Effector memory CD4-positive, alpha-beta T cell (primary cell): Measurements from ENCODE around the gene UVRAG.

Experiments used
- DNase-seq, 3 donors: peaks; one replicate each; pipeline ENCODE4 v3.0.0-alpha.2; 2020
- H3K27ac ChIP-seq: 2 replicates; pipeline ENCODE4 v1.7.0; 2013; ENCODE audit warnings: mild to moderate bottlenecking, low read length, moderate library complexity; ENCODE audit not compliant: insufficient read depth, poor library complexity, severe bottlenecking
- H3K27me3 ChIP-seq: replicated peaks from 2 replicates; pipeline ENCODE4 v1.7.0; 2013; ENCODE audit warnings: mild to moderate bottlenecking, low read length; ENCODE audit not compliant: insufficient read depth, control insufficient read depth, poor library complexity, severe bottlenecking
- H3K36me3 ChIP-seq: 2 replicates; pipeline ENCODE4 v1.7.0; 2013; ENCODE audit warnings: mild to moderate bottlenecking, low read length, moderate library complexity; ENCODE audit not compliant: control insufficient read depth, insufficient read depth
- H3K4me1 ChIP-seq: 2 replicates; pipeline ENCODE4 v1.7.0; 2013; ENCODE audit warnings: low read length, mild to moderate bottlenecking; ENCODE audit not compliant: control insufficient read depth, insufficient read depth, poor library complexity, severe bottlenecking
- H3K4me3 ChIP-seq: 2 replicates; pipeline ENCODE4 v1.7.0; 2013; ENCODE audit warnings: low read length, low read depth, mild to moderate bottlenecking; ENCODE audit not compliant: insufficient read depth, poor library complexity, severe bottlenecking
- H3K9me3 ChIP-seq: 2 replicates; pipeline ENCODE4 v1.7.0; 2013; ENCODE audit warnings: mild to moderate bottlenecking, low read length, moderate library complexity; ENCODE audit not compliant: control insufficient read depth

Gene UVRAG

DNA sequence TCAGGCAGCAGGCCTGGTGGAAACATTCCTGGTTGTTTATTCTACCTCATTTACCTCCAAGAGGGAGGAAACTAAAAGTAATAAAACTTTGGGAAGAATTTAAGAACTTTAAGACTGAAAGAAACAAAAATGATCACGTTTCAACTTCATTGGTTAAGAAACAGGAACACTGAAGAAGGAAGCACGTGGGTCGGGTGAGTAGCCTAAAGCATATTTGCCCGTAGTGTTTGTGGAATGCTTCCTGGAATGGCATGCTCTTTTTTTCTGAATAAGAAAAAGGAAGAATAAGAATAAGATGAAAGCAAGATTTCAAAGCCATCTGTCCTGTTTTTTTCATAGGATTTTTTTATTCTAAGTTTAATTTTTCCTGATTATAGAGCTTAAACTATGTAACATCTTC, 308.2 kb downstream of the UVRAG start:
- no peaks in the 10 kb centered on the region for H3K27me3 ChIP-seq
- DNase-seq = no peak
- no peaks in the 10 kb centered on the region for H3K9me3 ChIP-seq
- no peaks in the 10 kb centered on the region for H3K36me3 ChIP-seq
- no peaks in the 10 kb centered on the region for H3K4me1 ChIP-seq
- H3K27ac ChIP-seq = no peak overlapping the region
- no peak overlapping the region for H3K4me3 ChIP-seq

DNA sequence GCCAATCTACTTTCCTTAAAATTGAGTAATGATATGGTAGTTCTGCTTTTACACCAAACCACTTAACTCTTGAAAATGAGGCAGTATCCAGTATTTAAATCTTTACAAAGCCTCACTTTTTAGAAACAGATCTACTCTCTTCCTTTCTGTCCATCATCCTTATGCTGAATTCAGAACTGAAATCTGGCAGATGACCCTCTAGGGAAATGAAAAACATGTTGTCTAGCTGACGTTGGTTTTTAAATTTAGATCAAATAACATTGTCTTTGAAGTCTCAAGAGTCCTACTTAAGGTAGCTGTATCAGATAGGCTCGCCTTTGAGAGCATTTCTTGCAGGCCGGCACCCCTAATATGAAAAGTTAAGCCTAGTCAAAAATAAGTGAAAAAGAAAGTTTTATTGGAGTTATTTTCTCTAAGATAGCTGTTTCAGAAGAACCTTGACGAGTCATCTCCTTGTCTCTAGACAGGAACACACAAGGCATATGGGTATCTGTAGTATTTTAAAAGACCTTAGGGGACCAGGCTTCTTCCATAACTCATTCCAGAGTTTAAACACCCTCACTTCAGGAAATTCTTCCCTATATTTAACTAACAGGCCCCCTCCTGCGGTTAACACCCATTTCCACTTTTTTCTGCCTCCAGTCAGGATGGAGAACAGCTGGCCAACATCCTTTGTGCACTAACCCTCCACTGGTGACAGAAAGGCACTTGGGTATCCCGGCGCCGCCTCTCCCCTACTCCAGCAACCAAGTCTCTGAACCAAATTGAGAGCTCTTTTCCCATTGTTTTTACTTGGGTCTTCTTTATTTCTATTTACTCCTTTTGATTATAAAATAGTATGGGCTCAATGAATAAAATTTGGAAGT, 310.1 kb downstream of the UVRAG start:
- Histone ChIP-seq H3K4me1 (no peaks in the 10 kb centered on the region), H3K27me3 (no peaks in the 10 kb centered on the region), H3K4me3 (no peak overlapping the region), H3K9me3 (no peaks in the 10 kb centered on the region), H3K27ac (no peak overlapping the region), H3K36me3 (no peaks in the 10 kb centered on the region)
- no peak for DNase-seq

DNA sequence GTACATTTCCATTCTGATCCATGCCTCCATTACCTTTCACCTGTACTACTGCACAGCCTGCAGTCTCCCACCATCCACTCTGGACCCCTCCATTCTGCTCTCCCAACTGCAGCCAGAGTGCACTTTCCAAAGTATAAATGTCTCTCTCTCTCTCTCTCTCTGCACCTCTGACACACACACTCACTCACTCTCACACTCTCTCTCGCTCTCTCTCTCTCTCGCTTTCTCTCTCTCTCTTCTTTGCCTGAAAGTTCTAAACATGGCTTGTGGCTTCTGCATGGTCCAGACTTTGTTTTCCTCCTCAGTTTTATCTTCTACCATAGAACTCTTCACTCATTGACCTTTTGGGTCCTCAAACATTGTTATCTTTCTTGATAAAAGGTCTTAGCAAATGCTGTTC, 314.7 kb downstream of the UVRAG start:
- Histone ChIP-seq H3K4me1 (no peaks in the 10 kb centered on the region), H3K36me3 (no peaks in the 10 kb centered on the region), H3K27ac (no peak overlapping the region), H3K4me3 (no peak overlapping the region), H3K9me3 (no peaks in the 10 kb centered on the region), H3K27me3 (no peaks in the 10 kb centered on the region)
- no peak for DNase-seq

DNA sequence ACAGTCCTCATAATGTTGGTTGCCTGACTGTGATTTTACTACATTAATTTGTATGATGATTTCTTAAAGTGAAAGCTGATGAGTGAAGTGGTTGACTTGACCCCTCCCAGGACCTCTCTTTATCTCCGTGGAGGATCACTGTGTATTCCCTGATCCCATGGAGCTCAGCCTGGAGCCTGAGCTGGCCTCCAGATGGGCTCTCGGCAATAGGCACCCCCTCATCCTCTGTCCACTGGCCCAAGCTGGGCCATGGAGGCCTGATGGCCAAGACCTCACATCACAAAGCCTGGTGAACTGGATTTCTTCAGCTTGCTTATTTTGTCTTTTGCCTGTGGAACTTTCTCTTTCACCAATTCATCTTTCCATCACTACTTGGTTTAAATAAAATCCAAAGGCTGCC, 316.1 kb downstream of the UVRAG start:
- no peak for DNase-seq
- H3K4me3 ChIP-seq = no peak overlapping the region
- H3K27ac ChIP-seq = no peak overlapping the region
- H3K4me1 ChIP-seq = no peaks in the 10 kb centered on the region
- H3K27me3 ChIP-seq = no peaks in the 10 kb centered on the region
- H3K9me3 ChIP-seq = no peaks in the 10 kb centered on the region
- no peaks in the 10 kb centered on the region for H3K36me3 ChIP-seq

DNA sequence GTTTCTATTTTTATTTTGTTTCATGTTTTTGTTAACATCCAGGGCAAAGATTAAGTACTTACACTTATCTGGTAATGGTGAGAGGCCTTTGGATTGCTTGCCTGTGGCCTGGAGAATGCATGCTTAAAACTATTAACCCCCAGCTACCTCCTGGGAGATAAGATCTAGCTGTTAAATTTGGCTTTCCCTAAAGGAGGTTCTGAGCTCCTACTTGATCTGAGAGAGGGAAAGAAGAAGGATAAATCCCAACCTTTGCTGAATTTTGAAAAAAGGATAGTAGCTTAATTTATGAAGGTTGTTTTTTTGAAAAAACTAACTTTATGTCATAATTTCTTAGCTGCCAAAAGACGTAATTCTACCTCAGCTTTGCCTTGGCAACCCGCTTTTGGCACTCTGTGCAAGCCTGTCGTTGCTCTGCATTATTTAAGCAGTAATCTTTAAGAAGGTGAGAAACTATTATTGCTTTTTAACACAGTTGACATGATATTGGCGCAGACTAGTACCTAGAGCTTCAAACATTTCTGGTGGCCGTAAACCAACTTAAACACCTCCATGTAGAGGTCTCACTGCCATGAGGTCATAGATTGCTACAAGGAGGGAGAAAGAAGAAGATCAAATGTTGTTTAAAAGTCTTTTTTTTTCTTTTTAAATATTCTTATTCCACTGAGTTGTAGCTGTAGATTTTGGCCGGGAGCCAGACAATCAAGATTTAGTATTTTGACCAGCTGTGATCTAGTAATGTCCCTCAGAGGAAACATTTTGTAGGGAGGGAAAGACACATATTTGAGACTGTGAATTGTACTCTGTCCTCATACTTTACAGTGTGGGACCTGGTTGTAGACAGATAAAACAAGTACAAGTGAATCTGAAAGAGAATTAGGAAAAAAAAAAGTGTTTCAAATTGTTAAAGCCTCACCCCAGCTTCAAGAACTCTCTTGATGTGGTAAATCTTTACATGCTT, 316.9 kb downstream of the UVRAG start:
- no peaks in the 10 kb centered on the region for H3K4me1 ChIP-seq
- H3K9me3 ChIP-seq = no peaks in the 10 kb centered on the region
- no peaks in the 10 kb centered on the region for H3K27me3 ChIP-seq
- no peak for DNase-seq
- H3K27ac ChIP-seq = no peak overlapping the region
- no peaks in the 10 kb centered on the region for H3K36me3 ChIP-seq
- H3K4me3 ChIP-seq = no peak overlapping the region

DNA sequence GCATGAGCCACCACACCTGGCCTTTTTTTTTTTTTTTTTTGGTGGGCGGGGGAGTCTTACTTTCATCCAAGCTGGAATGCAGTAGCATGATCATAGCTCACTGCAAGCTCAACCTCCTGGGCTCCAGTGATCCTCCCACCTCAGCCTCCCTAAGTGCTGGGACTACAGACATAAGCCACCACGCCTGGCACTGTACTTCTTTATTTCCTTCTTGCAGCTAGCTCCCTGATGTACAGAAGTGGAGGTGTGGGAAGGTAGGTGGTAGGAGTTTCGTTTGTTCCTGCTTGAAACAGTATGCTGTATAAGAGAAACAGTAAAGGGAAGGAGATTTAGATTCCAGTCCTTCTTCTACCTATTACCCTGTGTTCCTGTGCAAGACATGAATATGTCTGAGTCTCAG, 319.2 kb downstream of the UVRAG start:
- no peak for DNase-seq
- Histone ChIP-seq H3K4me1 (no peaks in the 10 kb centered on the region), H3K27me3 (no peaks in the 10 kb centered on the region), H3K36me3 (no peaks in the 10 kb centered on the region), H3K4me3 (no peak overlapping the region), H3K27ac (no peak overlapping the region), H3K9me3 (no peaks in the 10 kb centered on the region)

DNA sequence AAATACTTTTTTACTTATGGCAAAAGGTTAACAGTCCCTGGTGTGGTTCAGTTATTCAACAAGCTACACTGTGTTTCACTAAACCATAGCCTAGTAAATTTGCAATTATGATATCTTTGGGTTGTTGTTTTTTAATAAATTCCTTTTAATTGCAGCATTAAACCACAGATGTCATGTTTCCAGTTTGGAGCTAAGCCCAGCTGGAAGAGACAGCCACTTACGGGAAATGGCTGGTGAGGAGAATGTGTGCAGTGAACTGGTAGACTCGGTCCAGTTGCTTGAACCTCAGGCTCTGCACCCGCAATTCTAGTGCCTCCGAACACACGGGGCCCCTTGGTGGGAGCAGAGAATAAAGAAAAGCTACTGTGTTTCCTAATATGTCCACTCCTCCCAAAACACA, 320.5 kb downstream of the UVRAG start:
- DNase-seq = no peak
- H3K4me3 ChIP-seq = no peak overlapping the region
- H3K27ac ChIP-seq = no peak overlapping the region
- no peaks in the 10 kb centered on the region for H3K9me3 ChIP-seq
- H3K36me3 ChIP-seq = no peaks in the 10 kb centered on the region
- no peaks in the 10 kb centered on the region for H3K4me1 ChIP-seq
- no peaks in the 10 kb centered on the region for H3K27me3 ChIP-seq

DNA sequence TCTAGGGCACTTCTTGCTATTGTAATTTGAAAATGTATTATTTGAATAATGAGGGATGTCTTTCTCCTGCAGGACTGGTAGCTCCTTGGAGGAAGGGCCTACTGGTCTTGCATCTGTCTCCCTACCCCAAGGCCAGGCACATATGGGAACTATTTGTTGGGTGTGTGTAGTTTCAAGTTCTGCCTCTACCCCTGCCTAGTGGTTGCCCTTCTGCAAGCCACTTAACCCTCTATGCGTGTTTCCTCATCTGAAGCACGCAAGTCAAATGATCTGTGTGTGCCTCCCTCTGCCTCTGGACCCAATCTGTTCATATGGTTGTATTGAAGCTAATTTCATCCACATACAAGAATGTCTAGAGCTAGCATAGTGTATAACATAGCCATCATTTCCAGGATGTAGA, 324.3 kb downstream of the UVRAG start:
- H3K9me3 ChIP-seq = no peaks in the 10 kb centered on the region
- no peak overlapping the region for H3K27ac ChIP-seq
- DNase-seq = no peak
- H3K4me1 ChIP-seq = no peaks in the 10 kb centered on the region
- peaks cover 11% of the 10 kb centered on the region for H3K36me3 ChIP-seq
- H3K4me3 ChIP-seq = no peak overlapping the region
- no peaks in the 10 kb centered on the region for H3K27me3 ChIP-seq

DNA sequence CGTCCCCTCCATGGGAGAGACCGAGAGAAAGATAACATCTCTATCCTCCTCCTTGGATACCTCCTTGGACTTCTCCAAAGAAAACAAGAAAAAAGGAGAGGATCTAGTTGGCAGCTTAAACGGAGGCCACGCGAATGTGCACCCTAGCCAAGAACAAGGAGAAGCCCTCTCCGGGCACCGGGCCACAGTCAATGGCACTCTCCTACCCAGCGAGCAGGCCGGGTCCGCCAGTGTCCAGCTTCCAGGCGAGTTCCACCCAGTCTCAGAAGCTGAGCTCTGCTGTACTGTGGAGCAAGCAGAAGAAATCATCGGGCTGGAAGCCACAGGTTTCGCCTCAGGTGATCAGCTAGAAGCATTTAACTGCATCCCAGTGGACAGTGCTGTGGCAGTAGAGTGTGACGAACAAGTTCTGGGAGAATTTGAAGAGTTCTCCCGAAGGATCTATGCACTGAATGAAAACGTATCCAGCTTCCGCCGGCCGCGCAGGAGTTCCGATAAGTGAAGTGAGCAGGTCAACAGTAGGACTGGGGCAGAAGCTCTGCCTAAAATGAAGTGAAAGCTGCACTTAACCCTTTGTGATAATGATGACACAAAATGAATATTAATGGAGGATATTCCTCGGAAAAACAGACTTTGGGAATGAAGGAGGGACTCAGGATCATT, 326.0 kb downstream of the UVRAG start:
- Histone ChIP-seq H3K9me3 (no peaks in the 10 kb centered on the region), H3K27ac (no peak overlapping the region), H3K4me3 (no peak overlapping the region), H3K27me3 (no peaks in the 10 kb centered on the region), H3K4me1 (no peaks in the 10 kb centered on the region), H3K36me3 (peaks cover 11% of the 10 kb centered on the region)
- DNase-seq = no peak
